IPS-18a (cell line): ENCODE data around the gene SNW1.
"Not testable (repeated sequence)": the region's sequence is repeated elsewhere in the genome, so short reads cannot be mapped to it uniquely, and the experiment has no call there.

Source experiments
- H3K27ac ChIP-seq: one replicate; pipeline ENCODE4 v1.5.1; 2013; ENCODE audit warnings: low read length
- H3K27me3 ChIP-seq: one replicate; pipeline ENCODE4 v1.6.1; 2013; ENCODE audit warnings: mild to moderate bottlenecking, low read length; ENCODE audit not compliant: control insufficient read depth, insufficient read depth
- H3K36me3 ChIP-seq: one replicate; pipeline ENCODE4 v1.6.1; 2013; ENCODE audit warnings: low read depth, low read length; ENCODE audit not compliant: control insufficient read depth
- H3K4me1 ChIP-seq: one replicate; pipeline ENCODE4 v1.6.1; 2013; ENCODE audit warnings: low read depth, low read length; ENCODE audit not compliant: control insufficient read depth
- H3K4me3 ChIP-seq: one replicate; pipeline ENCODE4 v1.5.1; 2013; ENCODE audit warnings: low read length
- H3K9ac ChIP-seq: one replicate; pipeline ENCODE4 v1.6.1; 2013; ENCODE audit warnings: mild to moderate bottlenecking, low read length, moderate library complexity
- H3K9me3 ChIP-seq: one replicate; pipeline ENCODE4 v1.6.1; 2013; ENCODE audit warnings: low read depth, low read length; ENCODE audit not compliant: control insufficient read depth

SNW1 gene

GRCh38 chr14:77790566-77791224 lies 29.7 kb upstream of the SNW1 start:
- no peaks in the 10 kb centered on the region for H3K36me3 ChIP-seq
- no peak overlapping the region for H3K9ac ChIP-seq
- H3K27me3 ChIP-seq = no peaks in the 10 kb centered on the region

GRCh38 chr14:77786148-77786547 lies 25.2 kb upstream of the SNW1 start:
- Histone ChIP-seq H3K27ac (no peak overlapping the region), H3K4me1 (peaks cover 10% of the 10 kb centered on the region), H3K9me3 (no peaks in the 10 kb centered on the region), H3K9ac (no peak overlapping the region), H3K27me3 (no peaks in the 10 kb centered on the region), H3K4me3 (no peak overlapping the region), H3K36me3 (no peaks in the 10 kb centered on the region)

More at GRCh38 chr14:77790566-77791224, 29.7 kb upstream of the SNW1 start:
- Histone ChIP-seq H3K9me3 (no peaks in the 10 kb centered on the region), H3K4me3 (no peak overlapping the region), H3K4me1 (peaks cover 9% of the 10 kb centered on the region), H3K27ac (no peak overlapping the region)

- H3K9me3 ChIP-seq = no peaks in the 10 kb centered on the region
- no peaks in the 10 kb centered on the region for H3K27me3 ChIP-seq
- H3K27ac ChIP-seq = no peak overlapping the region
- H3K9ac ChIP-seq = no peak overlapping the region
- no peaks in the 10 kb centered on the region for H3K36me3 ChIP-seq
- peaks cover 10% of the 10 kb centered on the region for H3K4me1 ChIP-seq
- no peak overlapping the region for H3K4me3 ChIP-seq
Measured at GRCh38 chr14:77782202-77782601, 21.2 kb upstream of the SNW1 start.

- H3K27me3 ChIP-seq, H3K27ac ChIP-seq, H3K4me1 ChIP-seq, H3K4me3 ChIP-seq, H3K9me3 ChIP-seq, H3K9ac ChIP-seq, H3K36me3 ChIP-seq: not testable (repeated sequence)
Measured at GRCh38 chr14:77773966-77774365, 13.0 kb upstream of the SNW1 start.

- H3K27me3 ChIP-seq, H3K27ac ChIP-seq, H3K4me3 ChIP-seq, H3K9me3 ChIP-seq, H3K36me3 ChIP-seq, H3K4me1 ChIP-seq, H3K9ac ChIP-seq: not testable (repeated sequence)
Measured at GRCh38 chr14:77768442-77769069, 7.6 kb upstream of the SNW1 start.

GRCh38 chr14:77763978-77764377 lies 3.0 kb upstream of the SNW1 start:
- no peaks in the 10 kb centered on the region for H3K27me3 ChIP-seq
- no peak overlapping the region for H3K9ac ChIP-seq
- peaks cover 2% of the 10 kb centered on the region for H3K36me3 ChIP-seq
- no peak overlapping the region for H3K4me3 ChIP-seq
- H3K27ac ChIP-seq = peak overlapping the region; percentile 45
- H3K4me1 ChIP-seq = peaks cover 19% of the 10 kb centered on the region
- no peaks in the 10 kb centered on the region for H3K9me3 ChIP-seq

GRCh38 chr14:77763316-77763715 lies 2.4 kb upstream of the SNW1 start:
- peak overlapping the region; percentile 45 for H3K27ac ChIP-seq

GRCh38 chr14:77761205-77761931 lies 412 bp upstream of the SNW1 start:
- peak overlapping the region; percentile 97 for H3K9ac ChIP-seq
- H3K4me3 ChIP-seq = peak overlapping the region; percentile 98
- no peaks in the 10 kb centered on the region for H3K27me3 ChIP-seq
- no peaks in the 10 kb centered on the region for H3K9me3 ChIP-seq
- peak overlapping the region; percentile 45 for H3K27ac ChIP-seq
- H3K36me3 ChIP-seq = peaks cover 5% of the 10 kb centered on the region
- H3K4me1 ChIP-seq = peaks cover 19% of the 10 kb centered on the region

More at GRCh38 chr14:77763316-77763715, 2.4 kb upstream of the SNW1 start:
- H3K9me3 ChIP-seq = no peaks in the 10 kb centered on the region
- H3K4me3 ChIP-seq = no peak overlapping the region
- no peaks in the 10 kb centered on the region for H3K27me3 ChIP-seq
- peaks cover 5% of the 10 kb centered on the region for H3K36me3 ChIP-seq
- peaks cover 19% of the 10 kb centered on the region for H3K4me1 ChIP-seq
- H3K9ac ChIP-seq = no peak overlapping the region

GRCh38 chr14:77752799-77753516 lies 8.0 kb downstream of the SNW1 start:
- Histone ChIP-seq H3K9ac (no peak overlapping the region), H3K4me1 (no peaks in the 10 kb centered on the region), H3K27ac (no peak overlapping the region), H3K27me3 (no peaks in the 10 kb centered on the region), H3K36me3 (peaks cover 50% of the 10 kb centered on the region), H3K9me3 (no peaks in the 10 kb centered on the region), H3K4me3 (no peak overlapping the region)

- no peaks in the 10 kb centered on the region for H3K9me3 ChIP-seq
Measured at GRCh38 chr14:77752266-77752665, 8.7 kb downstream of the SNW1 start.

GRCh38 chr14:77747425-77747824 lies 13.5 kb downstream of the SNW1 start:
- H3K9ac ChIP-seq, H3K9me3 ChIP-seq, H3K27ac ChIP-seq, H3K4me1 ChIP-seq, H3K4me3 ChIP-seq, H3K27me3 ChIP-seq: not testable (repeated sequence)
- H3K36me3 ChIP-seq = peaks cover 60% of the 10 kb centered on the region

More at GRCh38 chr14:77752266-77752665, 8.7 kb downstream of the SNW1 start:
- Histone ChIP-seq H3K36me3 (peaks cover 50% of the 10 kb centered on the region), H3K4me1 (no peaks in the 10 kb centered on the region), H3K9ac (no peak overlapping the region), H3K27me3 (no peaks in the 10 kb centered on the region), H3K4me3 (no peak overlapping the region), H3K27ac (no peak overlapping the region)
